COLO668 (cell line): ENCODE results near the gene CALY.
"Not testable (repeated sequence)": the region's sequence is repeated elsewhere in the genome, so short reads cannot be mapped to it uniquely, and the experiment has no call there.

Source experiments
- DNase-seq: peaks from one replicate; lab custom pipeline; 2025; ENCODE audit not compliant: unreplicated experiment; lab: John Stamatoyannopoulos, UW

CALY gene, protein sequence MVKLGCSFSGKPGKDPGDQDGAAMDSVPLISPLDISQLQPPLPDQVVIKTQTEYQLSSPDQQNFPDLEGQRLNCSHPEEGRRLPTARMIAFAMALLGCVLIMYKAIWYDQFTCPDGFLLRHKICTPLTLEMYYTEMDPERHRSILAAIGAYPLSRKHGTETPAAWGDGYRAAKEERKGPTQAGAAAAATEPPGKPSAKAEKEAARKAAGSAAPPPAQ

DNA sequence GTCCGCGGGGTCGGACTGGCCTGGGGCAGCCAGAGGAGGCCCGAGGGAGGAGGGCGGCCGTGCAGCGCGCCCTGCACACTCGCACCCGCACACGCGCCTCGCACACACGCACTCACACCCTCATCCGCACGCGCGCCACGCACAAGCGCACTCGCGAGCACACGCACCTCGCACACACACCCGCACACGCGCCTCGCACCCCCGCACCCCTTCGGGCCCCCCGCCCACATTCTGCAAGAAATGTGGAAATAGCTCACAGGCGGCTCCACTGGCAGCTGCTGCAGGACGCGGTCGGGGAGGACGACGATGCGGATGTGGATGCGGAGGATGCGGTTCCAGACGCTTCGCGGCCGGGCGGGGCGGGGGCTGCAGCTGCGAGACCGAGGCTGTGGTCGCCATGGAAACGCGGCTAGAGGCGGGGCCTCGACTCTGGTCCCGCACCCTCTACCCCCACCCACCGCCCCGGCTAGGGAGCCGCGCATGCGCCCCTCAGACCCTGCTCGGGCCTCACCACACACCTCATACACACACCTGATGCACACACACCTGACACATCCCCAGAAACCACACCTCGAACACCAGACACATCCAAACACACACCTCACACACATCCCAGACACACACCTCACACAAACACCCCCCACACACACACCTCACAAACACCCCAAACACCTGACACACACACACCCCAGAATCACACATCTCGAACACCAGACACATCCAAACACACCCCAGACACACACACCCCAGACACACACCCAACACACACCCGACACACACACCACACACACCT lies at the start of gene CALY:
Gene CALY, minus strand, starts transcription at position 320 of the 793 bp plus-strand sequence. CDS start 7,907 bp downstream, outside the sequence.
- DNase-seq: peak; percentile 9

DNA sequence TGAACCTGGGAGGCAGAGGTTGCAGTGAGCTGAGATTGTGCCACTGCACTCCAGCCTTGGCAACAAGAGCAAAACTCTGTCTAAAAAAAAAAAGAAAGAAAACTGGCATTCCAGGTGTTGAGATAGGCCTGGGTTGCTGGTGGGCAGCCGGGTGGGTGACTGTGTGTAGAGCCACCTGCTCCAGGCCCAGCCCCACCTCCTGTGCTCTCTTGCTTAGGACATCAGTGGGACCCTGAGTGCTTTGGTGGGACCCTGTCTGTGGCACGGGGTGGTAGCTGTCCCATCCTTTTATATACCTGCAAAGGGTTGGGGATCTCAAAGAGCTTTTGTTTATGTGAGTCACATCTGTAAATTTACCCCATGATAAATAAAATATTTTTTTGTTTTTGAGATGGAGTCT lies 48.5 kb upstream of the CALY start:
- DNase-seq: no peak

DNA sequence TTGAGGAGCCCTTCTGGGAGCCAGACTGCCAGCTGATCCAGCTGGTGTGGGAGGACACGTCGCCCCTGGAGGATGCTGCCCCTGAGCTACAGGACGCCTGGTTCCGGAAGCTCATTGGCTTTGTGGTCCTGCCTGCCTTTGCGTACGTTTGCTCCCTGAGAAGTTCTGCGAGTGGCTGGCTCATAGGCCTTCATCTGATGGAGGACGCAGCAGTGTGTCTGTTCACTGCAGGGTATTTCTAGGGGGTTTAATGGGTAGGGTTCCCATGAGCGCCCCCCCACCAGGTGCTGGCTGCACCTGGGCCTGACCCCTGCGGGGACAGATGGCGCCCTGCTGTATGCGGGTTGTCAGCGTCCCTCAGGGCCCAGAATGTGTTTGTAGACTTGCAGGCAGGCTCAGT lies 47.4 kb upstream of the CALY start:
- DNase-seq: no peak

DNA sequence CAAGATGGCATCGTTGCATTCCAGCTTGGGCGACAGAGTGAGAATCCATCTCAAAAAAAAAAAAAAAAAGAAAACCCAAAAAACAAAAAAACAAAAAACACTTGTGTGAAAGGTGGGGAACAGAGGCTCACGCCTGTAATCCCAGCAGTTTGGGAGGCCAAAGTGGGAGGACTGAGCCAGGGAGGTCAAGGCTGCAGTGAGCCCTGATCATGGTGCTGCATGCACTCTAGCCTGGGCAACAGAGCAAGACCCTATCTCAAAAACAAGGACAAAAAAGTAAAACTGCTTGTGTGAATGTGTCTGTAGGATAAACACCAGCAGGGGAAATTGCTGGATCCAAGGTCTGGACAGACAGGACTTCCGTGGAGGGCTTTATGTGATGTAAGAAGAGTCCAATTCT lies 46.9 kb upstream of the CALY start:
- no peak for DNase-seq

DNA sequence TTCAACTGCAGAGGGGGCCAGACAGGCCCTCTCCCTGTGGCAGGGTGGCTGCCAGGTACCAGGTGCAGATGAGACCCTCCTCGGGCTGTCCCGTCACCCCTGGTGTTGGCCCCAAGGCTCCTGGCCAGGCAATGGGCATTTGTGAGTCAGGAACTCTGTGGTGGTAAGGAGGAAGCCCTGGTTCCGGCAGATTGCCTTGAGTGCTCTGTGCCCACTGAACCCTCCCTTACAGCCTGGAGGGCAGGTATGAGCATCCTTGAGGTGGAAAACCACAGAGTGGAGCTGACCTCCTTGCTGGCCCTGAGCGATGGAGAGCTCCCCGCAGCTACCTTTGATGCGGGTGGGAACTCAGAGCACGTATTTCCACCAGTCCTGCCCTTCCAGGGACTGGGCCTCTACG lies 44.3 kb upstream of the CALY start:
- DNase-seq: no peak

DNA sequence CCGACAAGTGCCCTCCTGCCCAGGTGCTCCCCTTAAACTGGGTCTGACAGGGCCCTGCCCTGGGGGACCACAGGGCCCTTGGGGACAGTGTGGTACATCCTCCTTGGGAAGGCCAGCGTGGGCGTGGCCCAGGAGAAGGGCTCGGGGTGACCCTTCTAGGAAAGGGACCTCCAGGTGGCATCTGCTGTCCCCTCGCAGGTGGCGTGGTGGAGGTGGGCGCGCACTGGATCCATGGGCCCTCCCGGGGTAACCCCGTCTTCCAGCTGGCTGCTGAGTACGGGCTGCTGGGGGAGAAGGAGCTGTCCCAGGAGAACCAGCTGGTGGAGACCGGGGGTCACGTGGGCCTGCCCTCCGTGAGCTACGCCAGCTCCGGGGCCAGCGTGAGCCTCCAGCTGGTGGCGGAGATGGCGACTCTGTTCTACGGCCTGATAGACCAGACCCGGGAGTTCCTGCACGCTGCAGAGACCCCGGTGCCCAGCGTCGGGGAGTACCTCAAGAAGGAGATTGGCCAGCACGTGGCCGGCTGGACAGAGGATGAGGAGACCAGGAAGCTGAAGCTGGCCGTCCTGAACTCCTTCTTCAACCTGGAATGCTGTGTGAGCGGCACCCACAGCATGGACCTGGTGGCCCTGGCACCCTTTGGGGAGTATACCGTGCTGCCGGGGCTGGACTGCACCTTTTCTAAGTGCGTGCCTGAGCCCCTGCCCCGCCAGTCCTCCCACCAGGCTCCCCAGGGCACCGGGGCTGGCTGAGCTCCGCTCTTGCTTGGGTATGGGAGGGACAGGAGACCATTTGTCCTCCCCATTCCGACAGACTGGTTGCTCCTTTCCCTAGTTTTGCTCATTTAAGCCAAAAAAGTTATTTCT lies 43.3 kb upstream of the CALY start:
- DNase-seq: no peak

DNA sequence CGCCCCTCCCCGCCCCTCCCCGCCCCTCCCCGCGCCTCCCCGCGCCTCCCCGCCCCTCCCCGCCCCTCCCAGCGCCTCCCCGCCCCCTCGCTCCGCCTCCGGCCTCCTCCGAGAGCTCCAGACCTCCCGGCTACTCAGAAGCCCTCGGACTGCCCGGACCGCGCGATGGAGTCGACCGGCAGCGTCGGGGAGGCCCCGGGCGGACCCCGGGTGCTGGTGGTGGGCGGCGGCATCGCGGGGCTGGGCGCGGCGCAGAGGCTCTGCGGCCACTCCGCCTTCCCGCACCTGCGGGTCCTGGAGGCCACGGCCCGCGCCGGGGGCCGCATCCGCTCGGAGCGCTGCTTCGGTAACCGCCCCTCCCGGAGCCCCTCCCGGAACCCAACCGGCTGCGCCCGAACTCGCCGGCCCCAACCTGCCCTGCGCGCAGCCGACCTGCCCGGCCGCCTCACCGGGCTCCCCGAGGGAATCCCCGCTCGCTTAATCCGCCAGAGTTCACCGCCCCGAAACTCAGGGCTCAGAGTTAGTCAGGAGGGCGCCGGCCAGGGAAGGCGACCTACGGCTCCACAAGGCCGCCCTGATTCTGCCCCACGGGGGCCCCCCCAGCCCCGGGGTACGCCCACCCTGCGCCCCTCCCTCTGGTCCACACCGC lies 42.6 kb upstream of the CALY start, which contains the start of gene PAOX:
Gene PAOX, plus strand, starts transcription at position 111 of the 649 bp plus-strand sequence. Its CDS starts 55 bp downstream, at position 166.
- peak; percentile 30 for DNase-seq

DNA sequence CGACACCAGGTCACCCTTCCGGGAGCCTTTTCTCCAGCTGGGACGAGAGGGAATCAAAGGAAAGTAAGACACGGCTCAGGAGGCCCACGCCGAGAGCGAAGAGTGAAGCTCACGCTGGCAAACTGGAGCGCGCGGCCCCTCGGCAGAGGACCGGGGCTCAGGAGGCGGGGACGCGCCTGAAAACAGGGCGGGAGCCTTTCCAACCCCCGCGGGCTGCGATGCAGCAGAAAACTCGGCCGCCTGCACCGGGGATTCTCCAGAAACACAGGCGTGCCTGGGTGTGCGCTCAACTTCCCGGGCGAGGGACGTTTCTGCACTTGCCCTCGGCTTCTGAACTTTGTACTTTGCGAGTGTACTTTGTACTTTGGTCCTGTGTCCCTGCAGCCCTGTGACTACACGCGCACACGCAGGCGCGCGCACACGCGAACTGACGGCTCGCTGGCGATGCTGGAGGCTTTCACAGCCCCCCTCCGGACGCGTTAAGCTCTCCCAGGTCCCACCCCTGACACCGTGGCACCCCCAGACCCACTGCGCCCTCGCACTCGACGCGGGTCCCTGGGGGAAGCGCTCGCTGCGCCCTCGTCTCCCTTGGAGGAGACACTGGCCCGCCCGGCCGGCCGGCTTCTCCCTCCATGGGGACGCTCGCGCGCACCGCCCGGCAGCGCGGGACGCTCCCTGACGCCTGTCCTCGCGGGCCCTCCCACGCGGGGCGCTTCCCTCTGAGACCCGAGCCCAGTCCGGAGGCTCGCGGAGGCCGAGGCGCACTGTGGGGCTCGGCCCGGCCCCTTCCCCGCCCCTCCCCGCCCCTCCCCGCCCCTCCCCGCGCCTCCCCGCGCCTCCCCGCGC lies 41.8 kb upstream of the CALY start:
- DNase-seq: peak; percentile 43

DNA sequence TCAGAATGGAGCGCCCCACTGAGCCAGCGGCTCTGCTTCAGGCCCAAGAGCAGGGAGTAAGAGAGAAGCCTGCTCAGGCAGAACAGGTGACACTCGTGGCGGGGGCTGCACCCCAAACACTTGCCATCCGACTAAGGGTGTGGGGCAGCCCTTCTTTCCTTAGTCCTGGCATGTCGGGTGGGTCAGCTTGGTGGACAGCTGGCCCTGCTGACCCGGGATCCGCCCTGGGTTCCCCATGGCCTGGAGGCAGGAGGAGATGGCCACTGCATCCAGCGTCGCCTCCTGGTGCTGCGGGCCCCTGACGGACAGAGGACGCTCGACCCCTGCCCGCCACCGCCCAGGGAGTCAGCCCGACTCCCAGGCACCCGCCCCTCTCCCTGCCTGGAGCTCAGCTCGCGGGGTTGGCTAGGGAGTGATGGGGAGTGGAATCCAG lies 41.1 kb upstream of the CALY start:
- no peak for DNase-seq

DNA sequence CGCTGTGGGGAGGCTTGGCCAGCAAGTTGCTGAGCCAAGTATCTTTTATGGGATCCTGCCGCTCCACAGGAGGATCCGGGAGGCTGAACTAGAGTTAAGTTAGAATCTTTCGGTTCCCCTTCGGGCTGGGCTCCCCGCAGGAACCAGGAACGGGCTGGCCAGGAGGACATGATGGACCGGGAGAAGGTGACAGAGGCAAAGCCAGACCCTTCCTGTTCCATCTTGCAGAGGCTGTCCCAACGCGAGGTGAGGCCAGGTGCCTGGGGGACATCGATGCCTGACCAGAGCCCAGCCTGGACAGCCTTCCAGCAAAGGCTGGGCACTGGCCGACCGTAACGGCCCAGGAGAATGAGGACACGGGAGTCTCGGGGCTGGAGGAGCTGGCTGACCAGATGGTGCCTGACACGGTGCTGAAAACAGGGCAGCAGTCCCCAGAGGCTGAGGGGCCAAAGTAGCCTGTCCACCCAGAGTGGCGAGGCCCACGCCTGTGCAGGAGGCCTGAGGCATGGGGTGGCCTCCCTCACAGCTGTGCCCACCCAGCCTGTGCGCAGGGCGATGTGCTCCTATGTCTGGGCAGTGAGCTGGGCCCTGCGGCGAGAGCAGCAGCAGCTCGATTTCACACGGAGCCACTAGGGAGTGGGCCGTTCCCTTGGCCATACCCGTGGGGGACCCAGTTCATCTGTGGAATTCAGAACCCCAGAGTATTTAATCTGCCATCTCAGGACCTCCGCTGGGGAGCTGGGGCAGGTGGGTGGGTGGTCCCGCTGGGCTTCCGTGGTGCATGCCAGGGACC lies 40.5 kb upstream of the CALY start:
- no peak for DNase-seq

DNA sequence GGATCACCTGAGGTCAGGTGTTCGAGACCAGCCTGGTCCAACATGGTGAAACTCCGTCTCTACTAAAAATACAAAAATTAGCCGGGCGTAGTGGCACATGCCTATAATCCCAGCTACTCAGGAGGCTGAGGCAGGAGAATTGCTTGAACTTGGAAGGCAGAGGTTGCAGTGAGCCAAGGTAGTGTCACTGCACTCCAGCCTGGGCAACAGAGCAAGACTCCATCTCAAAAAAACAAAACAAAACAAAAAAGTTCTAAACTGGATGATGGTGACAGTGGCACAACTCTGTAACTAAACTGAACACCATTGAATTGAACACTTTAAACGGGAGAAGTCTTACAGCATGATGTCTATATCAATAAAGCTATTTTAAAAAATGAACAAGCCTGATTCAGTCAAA lies 39.5 kb upstream of the CALY start:
- not testable (repeated sequence) for DNase-seq

DNA sequence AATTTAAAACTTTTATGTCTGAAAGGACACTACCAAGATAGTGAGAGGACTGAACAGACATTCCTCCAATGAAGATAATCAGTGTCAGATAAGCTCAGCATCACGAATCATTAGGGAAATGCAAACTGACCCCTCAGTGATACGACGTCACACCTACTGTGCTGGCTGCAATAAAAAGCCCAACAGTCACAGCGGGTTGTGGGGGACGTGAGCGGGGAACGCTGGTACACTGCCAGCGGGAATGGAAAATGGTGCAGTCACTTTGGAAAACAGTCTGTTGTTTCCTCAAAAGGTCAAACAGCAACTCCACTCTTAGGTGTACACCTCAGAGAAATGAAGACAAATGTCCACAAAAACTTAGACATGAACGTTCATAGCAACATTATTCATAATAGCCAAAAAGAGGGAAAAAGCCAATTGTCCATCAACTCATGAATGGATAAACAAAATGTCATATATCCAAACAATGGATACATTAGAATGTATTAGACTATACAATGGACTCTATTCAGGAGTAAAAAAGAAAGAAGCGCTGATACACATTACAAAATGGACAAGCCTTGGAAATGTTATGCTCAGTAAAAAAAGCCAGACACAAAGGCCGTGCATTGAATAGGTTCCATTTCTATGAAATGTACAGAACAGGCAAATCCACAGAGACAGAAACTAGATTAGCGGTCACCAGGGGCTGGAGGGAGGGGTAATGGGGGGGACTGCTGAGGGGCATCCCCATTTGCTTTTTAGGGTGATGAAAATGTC lies 38.8 kb upstream of the CALY start:
- DNase-seq: no peak

DNA sequence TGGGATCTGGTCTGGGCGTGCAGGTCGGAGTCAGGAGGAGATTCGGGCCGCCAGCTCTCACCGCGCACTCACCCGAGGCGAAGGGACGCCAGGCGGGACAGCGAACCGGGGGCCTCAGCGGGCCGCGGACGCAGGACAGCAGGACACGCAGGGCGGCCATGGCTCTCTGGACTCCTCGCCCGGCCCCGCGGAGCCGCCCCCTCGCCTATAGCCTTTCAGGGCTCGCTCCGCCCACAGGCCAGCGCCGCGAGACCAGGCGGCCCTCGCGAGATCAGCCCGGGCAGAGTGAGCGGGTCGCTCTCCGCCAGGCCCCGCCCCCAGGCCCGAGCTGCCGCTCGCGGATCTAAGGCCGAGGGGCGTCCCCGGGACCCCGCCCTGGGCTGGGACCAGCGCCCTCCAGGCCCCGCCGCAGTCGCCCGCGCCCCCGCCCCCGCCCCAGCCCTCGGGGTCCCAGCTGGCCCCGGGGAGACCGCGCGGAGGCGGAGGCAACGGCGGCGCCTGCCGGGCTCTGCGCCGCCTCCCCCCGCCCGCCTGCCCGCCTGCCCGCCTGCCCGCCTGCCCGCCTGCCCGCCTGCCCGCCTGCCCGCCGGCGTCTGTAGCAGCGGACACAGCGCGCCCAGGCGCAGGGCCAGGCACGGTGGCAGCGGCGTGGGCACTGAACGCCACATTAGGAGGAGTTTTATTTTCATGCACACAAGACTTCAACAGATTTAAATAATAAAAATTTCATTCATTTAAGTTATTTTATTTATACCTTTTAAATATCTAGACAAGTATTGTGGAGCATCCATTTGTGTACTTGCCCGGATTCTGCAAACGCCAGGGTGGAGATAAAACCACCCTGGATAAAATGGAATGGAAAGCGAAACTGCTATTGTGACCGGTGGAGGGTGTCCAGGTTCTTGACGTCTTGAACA lies 36.7 kb upstream of the CALY start, which contains the start of gene ECHS1:
Gene ECHS1, minus strand, starts transcription at position 181 of the 917 bp plus-strand sequence. Its CDS starts 21 bp downstream, at position 160.
- DNase-seq: peak; percentile 91

DNA sequence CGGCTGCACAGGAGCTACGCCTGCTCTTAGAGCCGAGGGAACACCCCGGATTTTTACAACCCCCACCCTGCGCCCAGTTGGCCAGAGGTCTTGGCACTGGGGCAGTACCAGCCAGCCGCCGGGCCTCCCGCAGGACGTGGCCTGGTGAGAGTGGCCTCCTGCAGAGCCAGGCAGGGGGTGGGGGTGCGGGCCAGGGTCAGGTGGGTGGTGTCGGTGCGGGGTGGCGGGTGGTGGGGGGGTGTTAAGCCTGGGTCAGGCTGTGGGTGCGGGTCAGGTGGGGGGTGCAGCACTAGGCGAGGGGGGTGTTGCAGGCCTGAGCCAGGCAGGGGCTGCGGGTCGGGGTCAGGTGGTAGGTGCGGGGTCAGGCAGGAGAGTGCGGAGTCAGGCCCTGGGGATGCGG lies 35.8 kb upstream of the CALY start:
- no peak for DNase-seq

DNA sequence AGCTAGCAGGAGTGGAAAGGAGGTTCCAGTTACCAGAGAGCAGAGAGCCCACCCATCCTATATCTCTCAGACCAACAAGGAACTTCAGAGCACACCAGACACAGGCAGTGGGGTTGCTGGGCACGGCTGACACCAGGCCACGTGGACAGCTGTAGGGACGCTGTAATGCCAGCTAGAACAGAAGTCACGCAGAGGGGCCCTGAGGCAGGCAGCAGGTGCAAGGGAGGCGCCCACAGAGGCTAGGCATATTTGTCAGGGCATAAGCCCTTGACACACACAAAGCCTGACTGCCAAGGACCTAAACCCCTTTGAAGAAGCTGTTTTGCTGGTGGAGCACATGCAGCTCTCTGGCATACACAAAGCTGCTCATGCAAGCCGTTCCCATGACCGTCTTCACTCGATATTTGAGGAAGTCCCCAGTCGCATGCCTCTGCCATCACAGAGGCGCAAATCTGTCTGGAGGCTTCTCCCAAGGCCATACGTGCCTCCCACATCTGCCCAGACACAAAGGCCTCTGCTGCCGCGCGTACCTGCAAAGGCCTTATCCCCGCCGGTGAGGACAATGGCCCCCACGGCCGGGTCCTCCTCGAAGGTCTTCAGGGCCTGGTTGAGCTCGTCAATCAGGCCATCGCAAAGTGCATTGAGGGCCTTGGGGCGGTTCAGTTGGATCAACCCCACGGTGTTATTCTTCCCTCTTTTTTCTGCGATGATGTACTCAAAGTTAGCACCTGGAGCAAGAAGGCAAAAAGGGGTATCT lies 33.5 kb upstream of the CALY start:
- DNase-seq: no peak

DNA sequence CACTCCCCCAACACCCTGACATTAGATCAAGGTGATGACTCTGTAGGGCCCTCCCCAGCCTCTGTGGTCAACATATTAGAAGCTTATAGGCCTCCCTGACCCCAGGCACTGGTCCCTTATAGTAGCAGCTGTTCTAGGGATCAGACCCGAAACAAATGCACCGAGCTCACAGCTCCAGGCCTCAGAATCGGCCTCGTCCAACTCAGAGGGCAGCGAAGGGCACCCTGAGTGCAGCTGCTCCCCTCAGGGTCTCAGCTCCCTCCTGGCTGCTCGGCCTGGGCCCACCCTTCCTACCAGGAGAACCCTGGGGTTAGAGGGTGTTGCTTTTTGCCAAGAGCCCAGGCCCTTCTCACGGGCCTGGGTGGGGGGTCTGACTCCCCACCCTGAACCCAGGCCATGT lies 31.5 kb upstream of the CALY start:
- DNase-seq: no peak

DNA sequence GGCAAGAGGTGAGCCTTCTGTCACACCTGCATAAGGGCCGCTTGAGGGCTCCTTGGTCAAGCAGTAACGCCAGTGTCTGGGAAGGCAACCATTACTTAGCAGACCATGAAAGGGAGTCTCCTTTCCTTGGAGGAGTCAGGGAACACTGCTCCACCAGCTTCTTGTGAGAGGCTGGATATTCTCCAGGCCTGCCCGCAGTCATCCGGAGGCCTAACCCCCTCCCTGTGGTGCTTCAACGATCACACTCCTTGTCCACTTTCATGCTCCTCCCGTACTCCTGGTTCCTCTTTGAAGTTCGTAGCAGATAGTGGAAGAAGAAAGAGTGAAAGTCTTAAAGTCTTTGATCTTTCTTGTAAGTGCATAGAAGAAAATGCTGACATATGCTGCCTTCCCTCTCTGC lies 30.8 kb upstream of the CALY start:
- DNase-seq: not testable (repeated sequence)
